Natural killer cell (primary cell): ENCODE measurements around the gene CLEC16A. TPM values are rescaled to one million over a fixed set of nuclear protein-coding genes. Genes with fewer than 3 reads are reported as not detected.

Experiments used
- ATAC-seq, 3 donors: fragments of 150-1000 bp in 2 of 3; fragments of 200-7000 bp in 1 of 3; cut with Tn5 transposase; 1 replicate in 1 of 3; 2 replicates in 2 of 3; pipeline ENCODE4 v1.10.0; 2021; ENCODE audit warnings: mild to moderate bottlenecking in 2 of 3, moderate library complexity in 2 of 3
- DNase-seq, 2 donors: peaks; one replicate each; pipeline versions ENCODE4 v3.0.0 to v3.0.0-alpha.2; 2013 to 2021; ENCODE audit warnings: mixed read lengths in 1 of 2
- H3K27ac ChIP-seq: one replicate; pipeline ENCODE4 v1.5.1; 2013; ENCODE audit warnings: mild to moderate bottlenecking, low read length
- H3K27me3 ChIP-seq: one replicate; pipeline ENCODE4 v1.6.1; 2013; ENCODE audit warnings: low read length; ENCODE audit not compliant: control insufficient read depth, insufficient read depth
- H3K36me3 ChIP-seq: one replicate; pipeline ENCODE4 v1.6.1; 2013; ENCODE audit warnings: low read length; ENCODE audit not compliant: control insufficient read depth, insufficient read depth
- H3K4me1 ChIP-seq: one replicate; pipeline ENCODE4 v1.6.1; 2013; ENCODE audit warnings: low read length; ENCODE audit not compliant: control insufficient read depth, insufficient read depth
- H3K4me3 ChIP-seq: one replicate; pipeline ENCODE4 v1.5.1; 2013; ENCODE audit warnings: low read length
- H3K9me3 ChIP-seq: one replicate; pipeline ENCODE4 v1.6.1; 2013; ENCODE audit warnings: low read length; ENCODE audit not compliant: control insufficient read depth, insufficient read depth
- H3K27ac Mint-ChIP-seq, 2 donors: one replicate each; pipeline ENCODE4 v1.8.0; 2022; ENCODE audit warnings: mild to moderate bottlenecking in 2 of 2, mixed read lengths in 2 of 2, moderate library complexity in 1 of 2
- H3K27me3 Mint-ChIP-seq, 2 donors: one replicate each; pipeline ENCODE4 v1.8.0; 2022; ENCODE audit warnings: low read depth in 2 of 2, mixed read lengths in 2 of 2
- H3K36me3 Mint-ChIP-seq: one replicate; pipeline ENCODE4 v1.8.0; 2022; ENCODE audit warnings: mixed read lengths
- H3K4me1 Mint-ChIP-seq, 2 donors: one replicate each; pipeline ENCODE4 v1.8.0; 2022; ENCODE audit warnings: mixed read lengths in 2 of 2
- H3K4me3 Mint-ChIP-seq: one replicate; pipeline ENCODE4 v1.8.0; 2022; ENCODE audit warnings: mild to moderate bottlenecking, moderate library complexity, mixed read lengths
- H3K9me3 Mint-ChIP-seq, 2 donors: one replicate each; pipeline ENCODE4 v1.8.0; 2022; ENCODE audit warnings: mixed read lengths in 2 of 2
- CTCF ChIP-seq: fragments of 200-600 bp; IDR thresholded peaks from one replicate; pipeline ENCODE4 v1.8.0; 2022; ENCODE audit warnings: antibody characterized with exemption
- WGBS: methylation state at CpG from one replicate; pipeline ENCODE4 v1.1.7; 2013; ENCODE audit warnings: missing lambda C conversion rate; ENCODE audit not compliant: insufficient coverage; 5-methylcytosine and 5-hydroxymethylcytosine counted together
- intact Hi-C: fragments of 100-400 bp; cut with micrococcal nuclease; formaldehyde crosslinking; loops from one replicate; pipeline ENCODE4 v1.14.2; 2022
- total RNA-seq, 4 donors: library from RNA; stranded (reverse); fragments of 120-200 nt in 1 of 4; gene quantifications; one replicate each; pipeline versions ENCODE4 v1.2.3 to v1.2.4, GENCODE V29; 2013 to 2022

CLEC16A gene
- total RNA-seq, 3 donors from 2014 or later (not counting 1 experiment from before 2014, with no cell fraction given) = 35.9 to 50.5 (median 37.4) TPM

GRCh38 chr16:10969615-10970014 lies 25.3 kb downstream of the CLEC16A start:
- TF ChIP-seq CTCF = no peak
- Histone ChIP-seq H3K9me3 (no peaks in the 10 kb centered on the region), H3K27ac (no peak overlapping the region), H3K4me3 (no peak overlapping the region), H3K36me3 (peaks cover 31% of the 10 kb centered on the region), H3K4me1 (peaks cover 5% of the 10 kb centered on the region), H3K27me3 (no peaks in the 10 kb centered on the region)
- Mint-ChIP-seq H3K4me3 (no peak overlapping the region), H3K9me3 (no peaks in the 10 kb centered on the region), H3K27ac (no peak overlapping the region), H3K27me3 (no peaks in the 10 kb centered on the region), H3K36me3 (no peaks in the 10 kb centered on the region), H3K4me1 (peaks cover 0 to 5% of the 10 kb centered on the region in 2 donors)
- no CpG with 5 or more reads among the region's 1 CpG for WGBS
- ATAC-seq (no peak), DNase-seq (no peak)
- intact Hi-C loops = no loop called here

GRCh38 chr16:10970065-10970464 lies 25.7 kb downstream of the CLEC16A start:
- peaks cover 28% of the 10 kb centered on the region for H3K36me3 ChIP-seq
- no peaks in the 10 kb centered on the region for H3K9me3 ChIP-seq
- peaks cover 3% of the 10 kb centered on the region for H3K4me1 ChIP-seq
- H3K36me3 Mint-ChIP-seq = no peaks in the 10 kb centered on the region
- intact Hi-C loops = no loop called here
- no peak overlapping the region for H3K27ac ChIP-seq
- DNase-seq = no peak
- no peaks in the 10 kb centered on the region for H3K9me3 Mint-ChIP-seq
- no peaks in the 10 kb centered on the region for H3K27me3 Mint-ChIP-seq
- no peak for ATAC-seq
- H3K27ac Mint-ChIP-seq = no peak overlapping the region
- no peaks in the 10 kb centered on the region for H3K27me3 ChIP-seq
- no peak for TF ChIP-seq CTCF
- 93% methylated on average over 2 of the region's 2 CpGs for WGBS
- no peak overlapping the region for H3K4me3 Mint-ChIP-seq
- peaks cover 0 to 5% of the 10 kb centered on the region in 2 donors for H3K4me1 Mint-ChIP-seq
- no peak overlapping the region for H3K4me3 ChIP-seq

GRCh38 chr16:10971560-10971961 lies 27.2 kb downstream of the CLEC16A start:
- TF ChIP-seq CTCF = peak; percentile 83
- intact Hi-C loops = loop anchor here (1.0 kb wide), 1 partner anchor 286 kb away; no protein-coding TSS in a partner anchor
- Histone ChIP-seq H3K27me3 (no peaks in the 10 kb centered on the region), H3K36me3 (peaks cover 28% of the 10 kb centered on the region), H3K9me3 (no peaks in the 10 kb centered on the region), H3K4me1 (no peaks in the 10 kb centered on the region), H3K27ac (no peak overlapping the region), H3K4me3 (no peak overlapping the region)
- H3K9me3 Mint-ChIP-seq = no peaks in the 10 kb centered on the region
- H3K36me3 Mint-ChIP-seq = no peaks in the 10 kb centered on the region
- no peaks in the 10 kb centered on the region for H3K27me3 Mint-ChIP-seq
- H3K27ac Mint-ChIP-seq = no peak overlapping the region
- H3K4me1 Mint-ChIP-seq = no peaks in the 10 kb centered on the region
- WGBS = 81% methylated on average over 3 of the region's 3 CpGs
- peak in 1 of 2 donors; percentile 80 for DNase-seq
- peak; percentile 46 to 57 (median 53) for ATAC-seq
- H3K4me3 Mint-ChIP-seq = no peak overlapping the region
